GM23338 (cell line): ENCODE data around the gene PRDM8. TPM values are rescaled to one million over a fixed set of nuclear protein-coding genes. Genes with fewer than 3 reads are reported as not detected.

ENCODE experiments used
- ATAC-seq: fragments of 200-7000 bp; cut with Tn5 transposase; 3 replicates; pipeline ENCODE4 v1.9.1; 2020
- DNase-seq: peaks from one replicate; pipeline ENCODE4 v3.0.0-alpha.2; 2015; ENCODE audit warnings: low spot score
- H2AFZ ChIP-seq: fragments of 200-600 bp; sonication (generic); 2 replicates; pipeline ENCODE4 v1.8.0; 2016; ENCODE audit warnings: antibody characterized with exemption, mild to moderate bottlenecking, moderate library complexity
- H3F3A ChIP-seq: fragments of 200-600 bp; sonication (generic); replicated peaks from 2 replicates; pipeline ENCODE4 v1.8.0; 2017; ENCODE audit warnings: antibody characterized with exemption, mixed run types, low read depth
- H3K27ac ChIP-seq: fragments of 200-600 bp; sonication (generic); 2 replicates; pipeline ENCODE4 v1.6.1; 2016; ENCODE audit warnings: low read depth
- H3K27me3 ChIP-seq: fragments of 200-600 bp; sonication (generic); 2 replicates; pipeline ENCODE4 v1.8.0; 2016; ENCODE audit warnings: mild to moderate bottlenecking, mixed run types, moderate library complexity; ENCODE audit not compliant: insufficient read depth
- H3K36me3 ChIP-seq: fragments of 200-600 bp; sonication (generic); 2 replicates; pipeline ENCODE4 v1.8.0; 2016; ENCODE audit warnings: mild to moderate bottlenecking; ENCODE audit not compliant: insufficient read depth
- H3K4me1 ChIP-seq: fragments of 200-600 bp; sonication (generic); 2 replicates; pipeline ENCODE4 v1.8.0; 2016; ENCODE audit warnings: mild to moderate bottlenecking, moderate library complexity; ENCODE audit not compliant: insufficient read depth
- H3K4me2 ChIP-seq: fragments of 200-600 bp; sonication (generic); 2 replicates; pipeline ENCODE4 v1.7.1; 2017; ENCODE audit warnings: mixed run types
- H3K4me3 ChIP-seq: fragments of 200-600 bp; sonication (generic); 2 replicates; pipeline ENCODE4 v1.6.1; 2016; ENCODE audit warnings: mixed run types
- H3K79me2 ChIP-seq: fragments of 200-600 bp; sonication (generic); replicated peaks from 2 replicates; pipeline ENCODE4 v1.8.0; 2017; ENCODE audit warnings: mild to moderate bottlenecking; ENCODE audit not compliant: insufficient read depth
- H3K9me2 ChIP-seq: fragments of 200-600 bp; sonication (generic); 2 replicates; pipeline ENCODE4 v1.8.0; 2017; ENCODE audit not compliant: insufficient read depth
- H4K20me1 ChIP-seq: fragments of 200-600 bp; sonication (generic); replicated peaks from 2 replicates; pipeline ENCODE4 v1.8.0; 2017; ENCODE audit warnings: mild to moderate bottlenecking; ENCODE audit not compliant: insufficient read depth
- H3K27ac Mint-ChIP-seq: 2 replicates; pipeline ENCODE4 v1.8.0; 2020; ENCODE audit warnings: inconsistent platforms, mild to moderate bottlenecking, moderate library complexity, mixed read lengths
- H3K27me3 Mint-ChIP-seq: 3 replicates; pipeline ENCODE4 v1.8.0; 2022; ENCODE audit warnings: low read depth, mild to moderate bottlenecking, moderate library complexity, mixed read lengths, inconsistent platforms; ENCODE audit not compliant: insufficient read depth, poor library complexity
- H3K36me3 Mint-ChIP-seq: 3 replicates; pipeline ENCODE4 v1.8.0; 2021; ENCODE audit warnings: low read depth, mild to moderate bottlenecking, inconsistent platforms, moderate library complexity, mixed read lengths
- H3K4me1 Mint-ChIP-seq: 3 replicates; pipeline ENCODE4 v1.8.0; 2020; ENCODE audit warnings: mild to moderate bottlenecking, inconsistent platforms, mixed read lengths
- H3K4me3 Mint-ChIP-seq: 3 replicates; pipeline ENCODE4 v1.8.0; 2021; ENCODE audit warnings: moderate library complexity, mild to moderate bottlenecking, inconsistent platforms, mixed read lengths
- H3K9me3 Mint-ChIP-seq: 3 replicates; pipeline ENCODE4 v1.8.0; 2020; ENCODE audit warnings: moderate library complexity, mild to moderate bottlenecking, inconsistent platforms, mixed read lengths
- CREB1 ChIP-seq: fragments of 250-450 bp; sonication (Bioruptor Pico); IDR thresholded peaks from 2 replicates; pipeline ENCODE4 v1.5.0; 2020; ENCODE audit warnings: low read depth, mild to moderate bottlenecking, moderate library complexity
- EZH2phosphoT487 ChIP-seq: fragments of 200-600 bp; sonication (generic); IDR thresholded peaks from one replicate; pipeline ENCODE4 v1.8.1; 2018; ENCODE audit warnings: antibody characterized with exemption; ENCODE audit not compliant: unreplicated experiment
- JUNB ChIP-seq: IDR thresholded peaks from one replicate; pipeline ENCODE4 v1.6.1; 2016; ENCODE audit warnings: antibody characterized with exemption; ENCODE audit not compliant: unreplicated experiment
- NANOG ChIP-seq: IDR thresholded peaks from 2 replicates; pipeline ENCODE4 v1.6.1; 2016; ENCODE audit warnings: antibody characterized with exemption, borderline replicate concordance
- POLR2AphosphoS5 ChIP-seq: IDR thresholded peaks from 2 replicates; pipeline ENCODE4 v1.6.1; 2016; ENCODE audit warnings: antibody characterized with exemption, low read depth
- STAT1 ChIP-seq: IDR thresholded peaks from one replicate; pipeline ENCODE4 v1.6.1; 2016; ENCODE audit warnings: antibody characterized with exemption; ENCODE audit not compliant: unreplicated experiment
- ZNF114 ChIP-seq: fragments of 250-450 bp; sonication (Bioruptor Pico); IDR thresholded peaks from 2 replicates; pipeline ENCODE4 v1.5.0; 2020; ENCODE audit warnings: mild to moderate bottlenecking, moderate library complexity
- ZNF331 ChIP-seq: fragments of 250-450 bp; sonication (Bioruptor Pico); IDR thresholded peaks from 2 replicates; pipeline ENCODE4 v1.5.0; 2020; ENCODE audit warnings: low read depth, mild to moderate bottlenecking, moderate library complexity
- polyA plus RNA-seq: library from polyadenylated mRNA; unstranded; fragments of >200 nt; fragmentation: Nextera tagmentation; extraction: Ambion mirVana; gene quantifications from 2 replicates; pipeline ENCODE4 v1.2.1, GENCODE V29; 2016
- total RNA-seq: library from RNA; depleted of rRNA; stranded (reverse); fragments of >200 nt; shearing (Covaris generic); gene quantifications from 2 replicates; pipeline ENCODE4 v1.2.3, GENCODE V29; 2014
- TF ChIP-seq, protein P1 (sequence below), 2 experiments: fragments of 200-600 bp in 1 of 2; sonication (generic) in 1 of 2; conservative IDR thresholded peaks; 2 replicates each; pipeline versions ENCODE4 v1.5.1 to v1.6.1; 2016 to 2017; ENCODE audit warnings: antibody characterized with exemption in 2 of 2, low read depth in 2 of 2, mild to moderate bottlenecking in 2 of 2, moderate library complexity in 1 of 2
- TF ChIP-seq, protein P2 (sequence below): fragments of 250-450 bp; sonication (Bioruptor Pico); IDR thresholded peaks from 2 replicates; pipeline ENCODE4 v1.5.0; 2020; ENCODE audit warnings: mild to moderate bottlenecking, moderate library complexity
- TF ChIP-seq, protein P3 (sequence below): IDR thresholded peaks from 2 replicates; pipeline ENCODE4 v1.6.1; 2016; ENCODE audit warnings: antibody characterized with exemption

Gene PRDM8
- total and polyA plus RNA-seq, 2 experiments from 2014 or later, result 0.16 TPM; not detected in 1

DNA sequence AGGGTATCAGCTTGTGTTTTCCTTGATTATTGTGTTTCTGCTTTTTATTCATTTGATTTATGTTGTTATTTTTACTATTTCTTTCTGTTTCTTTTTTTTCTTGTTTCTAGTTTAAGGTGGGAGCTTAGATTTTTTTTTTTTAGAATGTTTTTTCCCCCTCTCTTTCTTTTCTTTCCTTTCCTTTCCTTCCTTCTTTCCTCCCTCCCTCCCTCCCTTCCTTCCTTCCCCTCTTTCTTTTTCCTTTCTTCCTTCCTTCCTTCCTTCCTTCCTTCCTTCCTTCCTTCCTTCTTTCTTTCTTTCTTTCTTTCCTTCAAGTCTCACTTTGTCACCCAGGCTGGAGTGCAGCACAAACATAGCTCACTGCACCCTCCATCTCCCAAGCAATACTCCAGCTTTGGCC is 31.4 kb upstream of the PRDM8 start:
- ATAC-seq (no peak), DNase-seq (no peak)
- TF ChIP-seq JUNB (no peak), ZNF114 (CRISPR knock-in tag) (no peak), CREB1 (CRISPR knock-in tag) (no peak), POLR2AphosphoS5 (no peak), EZH2phosphoT487 (no peak)
- TF ChIP-seq, protein P1, sequence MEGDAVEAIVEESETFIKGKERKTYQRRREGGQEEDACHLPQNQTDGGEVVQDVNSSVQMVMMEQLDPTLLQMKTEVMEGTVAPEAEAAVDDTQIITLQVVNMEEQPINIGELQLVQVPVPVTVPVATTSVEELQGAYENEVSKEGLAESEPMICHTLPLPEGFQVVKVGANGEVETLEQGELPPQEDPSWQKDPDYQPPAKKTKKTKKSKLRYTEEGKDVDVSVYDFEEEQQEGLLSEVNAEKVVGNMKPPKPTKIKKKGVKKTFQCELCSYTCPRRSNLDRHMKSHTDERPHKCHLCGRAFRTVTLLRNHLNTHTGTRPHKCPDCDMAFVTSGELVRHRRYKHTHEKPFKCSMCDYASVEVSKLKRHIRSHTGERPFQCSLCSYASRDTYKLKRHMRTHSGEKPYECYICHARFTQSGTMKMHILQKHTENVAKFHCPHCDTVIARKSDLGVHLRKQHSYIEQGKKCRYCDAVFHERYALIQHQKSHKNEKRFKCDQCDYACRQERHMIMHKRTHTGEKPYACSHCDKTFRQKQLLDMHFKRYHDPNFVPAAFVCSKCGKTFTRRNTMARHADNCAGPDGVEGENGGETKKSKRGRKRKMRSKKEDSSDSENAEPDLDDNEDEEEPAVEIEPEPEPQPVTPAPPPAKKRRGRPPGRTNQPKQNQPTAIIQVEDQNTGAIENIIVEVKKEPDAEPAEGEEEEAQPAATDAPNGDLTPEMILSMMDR (conservative IDR thresholded peaks at IDR 0.05; ENCODE audit: low read depth in 2 of 2), result no peak
- Histone ChIP-seq H3K27me3 (no peaks in the 10 kb centered on the region), H2AFZ (no peak overlapping the region), H3F3A (no peaks in the 10 kb centered on the region), H3K27ac (no peak overlapping the region), H3K9me2 (no peaks in the 10 kb centered on the region), H4K20me1 (no peaks in the 10 kb centered on the region), H3K4me3 (no peak overlapping the region), H3K79me2 (no peaks in the 10 kb centered on the region), H3K4me1 (no peaks in the 10 kb centered on the region), H3K36me3 (no peaks in the 10 kb centered on the region), H3K4me2 (no peak overlapping the region)
- no peak overlapping the region for H3K27ac Mint-ChIP-seq
- H3K36me3 Mint-ChIP-seq, result no peaks in the 10 kb centered on the region
- H3K9me3 Mint-ChIP-seq, result no peaks in the 10 kb centered on the region
- H3K4me3 Mint-ChIP-seq, result no peak overlapping the region
- no peaks in the 10 kb centered on the region for H3K4me1 Mint-ChIP-seq
- peaks cover 6% of the 10 kb centered on the region for H3K27me3 Mint-ChIP-seq

DNA sequence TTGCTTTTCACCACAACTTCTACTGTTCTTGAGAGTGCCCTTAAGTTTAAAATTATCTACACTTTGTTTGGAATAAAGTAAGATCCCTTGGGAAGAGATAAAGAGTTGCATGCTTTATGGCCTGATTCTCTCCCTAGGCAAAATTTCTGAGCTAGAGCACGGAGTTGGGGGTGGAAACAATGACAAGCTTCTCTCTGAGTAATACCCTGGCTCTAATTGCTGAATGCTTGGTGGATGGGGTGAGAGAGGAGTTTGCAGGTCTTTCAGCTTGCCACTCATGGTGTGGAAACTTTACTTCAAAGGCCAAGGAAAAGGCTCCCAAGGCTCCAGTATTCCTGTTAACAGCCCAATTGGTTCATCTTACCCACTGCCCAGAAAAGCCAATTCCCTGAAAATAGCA is 26.1 kb upstream of the PRDM8 start:
- Histone ChIP-seq H3K9me2 (no peaks in the 10 kb centered on the region), H3F3A (no peaks in the 10 kb centered on the region), H3K4me2 (no peak overlapping the region), H3K27ac (no peak overlapping the region), H3K36me3 (no peaks in the 10 kb centered on the region), H3K4me3 (no peak overlapping the region), H3K27me3 (no peaks in the 10 kb centered on the region), H3K4me1 (no peaks in the 10 kb centered on the region), H4K20me1 (no peaks in the 10 kb centered on the region), H3K79me2 (no peaks in the 10 kb centered on the region), H2AFZ (no peak overlapping the region)
- Mint-ChIP-seq H3K27me3 (peaks cover 6% of the 10 kb centered on the region), H3K9me3 (no peaks in the 10 kb centered on the region), H3K36me3 (no peaks in the 10 kb centered on the region), H3K4me3 (no peak overlapping the region), H3K27ac (no peak overlapping the region), H3K4me1 (peaks cover 3% of the 10 kb centered on the region; the same call in 2 of the 3 replicates)
- ATAC-seq (no peak), DNase-seq (no peak)
- TF ChIP-seq ZNF331 (CRISPR knock-in tag) (no peak), STAT1 (no peak), ZNF114 (CRISPR knock-in tag) (no peak), EZH2phosphoT487 (no peak), POLR2AphosphoS5 (no peak), NANOG (no peak)
- TF ChIP-seq, protein P1 (conservative IDR thresholded peaks at IDR 0.05; ENCODE audit: low read depth in 2 of 2), result no peak
- TF ChIP-seq, protein P2, sequence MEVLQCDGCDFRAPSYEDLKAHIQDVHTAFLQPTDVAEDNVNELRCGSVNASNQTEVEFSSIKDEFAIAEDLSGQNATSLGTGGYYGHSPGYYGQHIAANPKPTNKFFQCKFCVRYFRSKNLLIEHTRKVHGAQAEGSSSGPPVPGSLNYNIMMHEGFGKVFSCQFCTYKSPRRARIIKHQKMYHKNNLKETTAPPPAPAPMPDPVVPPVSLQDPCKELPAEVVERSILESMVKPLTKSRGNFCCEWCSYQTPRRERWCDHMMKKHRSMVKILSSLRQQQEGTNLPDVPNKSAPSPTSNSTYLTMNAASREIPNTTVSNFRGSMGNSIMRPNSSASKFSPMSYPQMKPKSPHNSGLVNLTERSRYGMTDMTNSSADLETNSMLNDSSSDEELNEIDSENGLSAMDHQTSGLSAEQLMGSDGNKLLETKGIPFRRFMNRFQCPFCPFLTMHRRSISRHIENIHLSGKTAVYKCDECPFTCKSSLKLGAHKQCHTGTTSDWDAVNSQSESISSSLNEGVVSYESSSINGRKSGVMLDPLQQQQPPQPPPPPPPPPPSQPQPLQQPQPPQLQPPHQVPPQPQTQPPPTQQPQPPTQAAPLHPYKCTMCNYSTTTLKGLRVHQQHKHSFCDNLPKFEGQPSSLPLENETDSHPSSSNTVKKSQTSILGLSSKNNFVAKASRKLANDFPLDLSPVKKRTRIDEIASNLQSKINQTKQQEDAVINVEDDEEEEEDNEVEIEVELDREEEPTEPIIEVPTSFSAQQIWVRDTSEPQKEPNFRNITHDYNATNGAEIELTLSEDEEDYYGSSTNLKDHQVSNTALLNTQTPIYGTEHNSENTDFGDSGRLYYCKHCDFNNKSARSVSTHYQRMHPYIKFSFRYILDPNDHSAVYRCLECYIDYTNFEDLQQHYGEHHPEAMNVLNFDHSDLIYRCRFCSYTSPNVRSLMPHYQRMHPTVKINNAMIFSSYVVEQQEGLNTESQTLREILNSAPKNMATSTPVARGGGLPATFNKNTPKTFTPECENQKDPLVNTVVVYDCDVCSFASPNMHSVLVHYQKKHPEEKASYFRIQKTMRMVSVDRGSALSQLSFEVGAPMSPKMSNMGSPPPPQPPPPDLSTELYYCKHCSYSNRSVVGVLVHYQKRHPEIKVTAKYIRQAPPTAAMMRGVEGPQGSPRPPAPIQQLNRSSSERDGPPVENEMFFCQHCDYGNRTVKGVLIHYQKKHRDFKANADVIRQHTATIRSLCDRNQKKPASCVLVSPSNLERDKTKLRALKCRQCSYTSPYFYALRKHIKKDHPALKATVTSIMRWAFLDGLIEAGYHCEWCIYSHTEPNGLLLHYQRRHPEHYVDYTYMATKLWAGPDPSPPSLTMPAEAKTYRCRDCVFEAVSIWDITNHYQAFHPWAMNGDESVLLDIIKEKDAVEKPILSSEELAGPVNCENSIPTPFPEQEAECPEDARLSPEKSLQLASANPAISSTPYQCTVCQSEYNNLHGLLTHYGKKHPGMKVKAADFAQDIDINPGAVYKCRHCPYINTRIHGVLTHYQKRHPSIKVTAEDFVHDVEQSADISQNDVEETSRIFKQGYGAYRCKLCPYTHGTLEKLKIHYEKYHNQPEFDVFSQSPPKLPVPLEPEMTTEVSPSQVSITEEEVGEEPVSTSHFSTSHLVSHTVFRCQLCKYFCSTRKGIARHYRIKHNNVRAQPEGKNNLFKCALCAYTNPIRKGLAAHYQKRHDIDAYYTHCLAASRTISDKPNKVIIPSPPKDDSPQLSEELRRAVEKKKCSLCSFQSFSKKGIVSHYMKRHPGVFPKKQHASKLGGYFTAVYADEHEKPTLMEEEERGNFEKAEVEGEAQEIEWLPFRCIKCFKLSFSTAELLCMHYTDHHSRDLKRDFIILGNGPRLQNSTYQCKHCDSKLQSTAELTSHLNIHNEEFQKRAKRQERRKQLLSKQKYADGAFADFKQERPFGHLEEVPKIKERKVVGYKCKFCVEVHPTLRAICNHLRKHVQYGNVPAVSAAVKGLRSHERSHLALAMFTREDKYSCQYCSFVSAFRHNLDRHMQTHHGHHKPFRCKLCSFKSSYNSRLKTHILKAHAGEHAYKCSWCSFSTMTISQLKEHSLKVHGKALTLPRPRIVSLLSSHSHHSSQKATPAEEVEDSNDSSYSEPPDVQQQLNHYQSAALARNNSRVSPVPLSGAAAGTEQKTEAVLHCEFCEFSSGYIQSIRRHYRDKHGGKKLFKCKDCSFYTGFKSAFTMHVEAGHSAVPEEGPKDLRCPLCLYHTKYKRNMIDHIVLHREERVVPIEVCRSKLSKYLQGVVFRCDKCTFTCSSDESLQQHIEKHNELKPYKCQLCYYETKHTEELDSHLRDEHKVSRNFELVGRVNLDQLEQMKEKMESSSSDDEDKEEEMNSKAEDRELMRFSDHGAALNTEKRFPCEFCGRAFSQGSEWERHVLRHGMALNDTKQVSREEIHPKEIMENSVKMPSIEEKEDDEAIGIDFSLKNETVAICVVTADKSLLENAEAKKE (CRISPR knock-in tag), result no peak
- TF ChIP-seq, protein P3, sequence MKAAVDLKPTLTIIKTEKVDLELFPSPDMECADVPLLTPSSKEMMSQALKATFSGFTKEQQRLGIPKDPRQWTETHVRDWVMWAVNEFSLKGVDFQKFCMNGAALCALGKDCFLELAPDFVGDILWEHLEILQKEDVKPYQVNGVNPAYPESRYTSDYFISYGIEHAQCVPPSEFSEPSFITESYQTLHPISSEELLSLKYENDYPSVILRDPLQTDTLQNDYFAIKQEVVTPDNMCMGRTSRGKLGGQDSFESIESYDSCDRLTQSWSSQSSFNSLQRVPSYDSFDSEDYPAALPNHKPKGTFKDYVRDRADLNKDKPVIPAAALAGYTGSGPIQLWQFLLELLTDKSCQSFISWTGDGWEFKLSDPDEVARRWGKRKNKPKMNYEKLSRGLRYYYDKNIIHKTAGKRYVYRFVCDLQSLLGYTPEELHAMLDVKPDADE, result no peak
